AG04450 (cell line): ENCODE data around the gene PWP1. TPM values are rescaled to one million over a fixed set of nuclear protein-coding genes. Genes with fewer than 3 reads are reported as not detected.

Experiments used
- CTCF ChIA-PET: fragments of 300-600, 350-600 bp; formaldehyde crosslinking; extraction: SDS; loops from one replicate; lab custom pipeline; 2022; ENCODE audit warnings: antibody characterized with exemption, inconsistent platforms; lab: Charles Lee
- POLR2A ChIA-PET: fragments of 350-600 bp; formaldehyde crosslinking; extraction: SDS; loops from one replicate; lab custom pipeline; 2021; ENCODE audit warnings: antibody characterized with exemption, inconsistent platforms; lab: Yijun Ruan, JAX
- DNase-seq: peaks from one replicate; pipeline ENCODE4 v3.0.0-alpha.2; 2011; ENCODE audit warnings: low read depth, low spot score
- H3K27ac ChIP-seq: one replicate; pipeline ENCODE4 v1.5.1; 2012; ENCODE audit warnings: low read depth, low read length, control low read depth
- H3K27me3 ChIP-seq: one replicate; pipeline ENCODE4 v1.6.0; 2012; ENCODE audit warnings: low read length; ENCODE audit not compliant: control insufficient read depth, insufficient read depth
- H3K4me3 ChIP-seq: 2 replicates; pipeline ENCODE4 v1.5.1; 2011; ENCODE audit warnings: mild to moderate bottlenecking, low read depth, low read length, control low read depth
- H3K9me3 ChIP-seq: 2 replicates; pipeline ENCODE4 v1.5.1; 2012; ENCODE audit warnings: low read length; ENCODE audit not compliant: control insufficient read depth, insufficient read depth
- polyA plus RNA-seq: library from polyadenylated mRNA; depleted of rRNA; stranded (reverse); fragments of >200 nt; gene quantifications from 2 replicates; pipeline ENCODE4 v1.2.3, GENCODE V29; 2011
- TF ChIP-seq, protein P1 (sequence below): IDR thresholded peaks from 2 replicates; pipeline ENCODE4 v1.5.1; 2011; ENCODE audit warnings: low read depth, low read length, control low read depth, inconsistent platforms

PWP1 gene
- polyA plus RNA-seq, 1 experiment: 115 TPM

DNA sequence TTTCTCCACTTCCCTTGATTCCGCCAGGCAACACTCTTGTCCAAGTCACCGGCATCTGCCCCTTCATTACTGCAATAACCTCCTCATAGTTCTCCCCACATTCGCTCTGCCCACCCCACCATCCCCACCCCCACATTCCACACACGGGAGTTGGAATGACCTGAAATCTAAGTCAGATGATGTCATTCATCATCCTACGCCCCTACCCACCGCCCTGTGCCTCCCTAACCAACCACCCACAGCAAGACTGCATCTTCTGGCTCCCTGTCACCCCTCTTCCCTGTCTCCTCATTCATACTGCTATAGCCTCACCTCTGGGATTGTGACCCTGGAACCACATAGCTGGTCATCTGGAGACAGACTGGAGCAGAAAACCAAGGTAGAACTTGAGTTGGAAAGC, 7.9 kb upstream of the PWP1 start:
- TF ChIP-seq, protein P1, sequence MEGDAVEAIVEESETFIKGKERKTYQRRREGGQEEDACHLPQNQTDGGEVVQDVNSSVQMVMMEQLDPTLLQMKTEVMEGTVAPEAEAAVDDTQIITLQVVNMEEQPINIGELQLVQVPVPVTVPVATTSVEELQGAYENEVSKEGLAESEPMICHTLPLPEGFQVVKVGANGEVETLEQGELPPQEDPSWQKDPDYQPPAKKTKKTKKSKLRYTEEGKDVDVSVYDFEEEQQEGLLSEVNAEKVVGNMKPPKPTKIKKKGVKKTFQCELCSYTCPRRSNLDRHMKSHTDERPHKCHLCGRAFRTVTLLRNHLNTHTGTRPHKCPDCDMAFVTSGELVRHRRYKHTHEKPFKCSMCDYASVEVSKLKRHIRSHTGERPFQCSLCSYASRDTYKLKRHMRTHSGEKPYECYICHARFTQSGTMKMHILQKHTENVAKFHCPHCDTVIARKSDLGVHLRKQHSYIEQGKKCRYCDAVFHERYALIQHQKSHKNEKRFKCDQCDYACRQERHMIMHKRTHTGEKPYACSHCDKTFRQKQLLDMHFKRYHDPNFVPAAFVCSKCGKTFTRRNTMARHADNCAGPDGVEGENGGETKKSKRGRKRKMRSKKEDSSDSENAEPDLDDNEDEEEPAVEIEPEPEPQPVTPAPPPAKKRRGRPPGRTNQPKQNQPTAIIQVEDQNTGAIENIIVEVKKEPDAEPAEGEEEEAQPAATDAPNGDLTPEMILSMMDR: no peak
- Histone ChIP-seq H3K27ac (no peak overlapping the region), H3K4me3 (no peak overlapping the region), H3K27me3 (peaks cover 21% of the 10 kb centered on the region), H3K9me3 (no peaks in the 10 kb centered on the region)
- ChIA-PET CTCF (interaction anchor here (0.5 to 9.2 kb wide), 5 partner anchors 12 to 835 kb away, joined by 3 to 162 read pairs (median 8); no protein-coding TSS in a partner anchor), POLR2A (no interaction called here)
- DNase-seq: no peak

DNA sequence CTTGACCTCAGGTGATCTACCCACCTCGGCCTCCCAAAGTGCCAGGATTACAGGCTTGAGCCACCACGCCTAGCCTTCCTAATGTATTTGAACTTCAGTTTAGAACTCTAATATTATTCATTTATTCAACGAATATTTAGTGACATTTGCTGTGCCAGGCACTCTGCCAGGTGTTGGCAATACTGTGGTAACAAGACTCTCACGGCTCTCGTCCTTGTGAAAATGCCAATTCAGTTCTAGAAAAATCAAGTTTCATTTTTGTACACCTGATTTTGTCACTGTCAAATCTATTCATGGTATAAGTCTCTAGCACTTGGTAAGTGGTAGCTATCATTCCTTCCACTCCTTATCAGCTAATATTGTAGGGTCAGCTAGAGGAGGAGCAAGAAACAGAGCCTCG, 6.3 kb upstream of the PWP1 start:
- H3K9me3 ChIP-seq: no peaks in the 10 kb centered on the region
- DNase-seq: no peak
- CTCF ChIA-PET: interaction anchor here (1.1 to 9.2 kb wide), 3 partner anchors 206 to 587 kb away, joined by 3 to 162 read pairs (median 4); no protein-coding TSS in a partner anchor
- TF ChIP-seq, protein P1: no peak
- POLR2A ChIA-PET: interaction anchor here (1.0 kb wide), 1 partner anchor 131 kb away, joined by 3 read pairs; no protein-coding TSS in a partner anchor
- no peak overlapping the region for H3K4me3 ChIP-seq
- H3K27ac ChIP-seq: no peak overlapping the region
- H3K27me3 ChIP-seq: peaks cover 17% of the 10 kb centered on the region

DNA sequence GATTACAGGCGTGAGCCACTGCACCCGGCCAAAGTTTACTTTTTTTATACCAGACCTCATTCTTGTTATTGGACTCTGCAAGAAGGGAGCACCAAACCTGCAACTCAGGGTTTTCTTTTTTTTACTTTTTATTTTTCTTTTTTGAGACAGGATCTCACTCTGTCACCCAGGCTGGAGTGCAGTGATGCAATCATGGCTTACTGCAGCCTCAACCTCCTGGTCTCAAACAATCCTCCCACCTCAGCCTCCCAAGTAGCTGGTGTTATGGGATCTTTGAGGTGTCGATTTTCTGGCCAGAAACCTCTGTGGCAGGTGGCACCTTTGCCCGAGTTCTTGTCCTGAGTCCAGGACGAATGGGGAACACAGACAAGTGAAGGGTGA, 4.2 kb upstream of the PWP1 start:
- Histone ChIP-seq H3K9me3 (no peaks in the 10 kb centered on the region; the same call in 1 of the 2 replicates), H3K4me3 (no peak overlapping the region), H3K27ac (no peak overlapping the region), H3K27me3 (peaks cover 17% of the 10 kb centered on the region)
- TF ChIP-seq, protein P1: no peak
- DNase-seq: no peak
- ChIA-PET CTCF (interaction anchor here (0.6 kb wide), 1 partner anchor 211 kb away, joined by 3 read pairs; no protein-coding TSS in a partner anchor), POLR2A (no interaction called here)

DNA sequence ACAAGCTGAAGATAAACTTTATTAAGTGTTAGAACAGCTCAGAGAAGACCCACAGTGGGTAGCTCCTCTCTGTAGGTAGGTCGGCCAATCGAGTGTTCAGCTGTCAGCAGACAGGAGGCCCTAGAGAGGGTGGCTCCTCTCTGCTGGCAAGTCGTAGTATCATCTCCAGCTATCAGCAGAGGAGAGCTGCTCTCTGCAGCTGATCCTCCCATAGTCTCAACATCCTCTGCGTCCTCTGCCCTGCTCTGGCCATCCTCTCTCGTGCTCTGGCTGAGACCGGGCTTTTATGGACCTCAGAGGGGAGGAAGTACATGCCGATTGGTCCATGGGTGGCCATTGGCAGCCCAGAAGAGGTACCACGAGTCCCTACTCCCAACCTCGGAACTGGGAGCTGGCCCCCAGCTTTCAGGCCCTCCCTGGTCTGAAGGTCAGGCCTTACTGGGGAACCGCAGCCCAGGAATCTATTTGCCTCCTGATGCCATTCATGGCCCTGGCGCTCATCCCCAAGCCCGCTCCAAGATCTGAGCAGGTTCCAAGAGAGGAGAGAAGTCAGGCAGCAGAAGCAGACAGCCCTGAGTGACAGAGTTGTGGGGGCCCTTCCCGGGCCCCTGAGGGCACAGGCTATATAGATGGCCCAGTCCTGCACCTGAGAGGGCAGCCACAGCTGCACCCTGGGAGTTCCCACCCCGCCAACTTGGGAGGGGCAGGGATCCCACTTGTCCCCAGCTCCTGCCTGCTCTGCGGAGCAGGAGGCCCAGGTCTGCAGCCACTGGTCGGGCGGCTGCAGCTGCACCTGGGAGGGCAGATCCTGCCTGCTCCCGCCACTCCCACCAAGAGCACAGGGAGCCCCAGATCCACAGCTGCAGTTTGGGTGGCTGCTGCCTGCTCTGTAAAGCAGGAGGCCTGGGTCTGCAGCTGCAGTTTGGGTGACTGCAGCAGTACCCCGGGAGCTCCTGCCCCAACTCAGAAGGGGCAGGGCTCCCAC, 3.5 kb upstream of the PWP1 start:
- CTCF ChIA-PET: interaction anchor here (0.6 to 1.4 kb wide), 2 partner anchors 203 to 210 kb away, joined by 3 to 5 read pairs; no protein-coding TSS in a partner anchor
- peaks cover 17% of the 10 kb centered on the region for H3K27me3 ChIP-seq
- TF ChIP-seq, protein P1: no peak
- H3K4me3 ChIP-seq: no peak overlapping the region
- H3K9me3 ChIP-seq: no peaks in the 10 kb centered on the region; the same call in 1 of the 2 replicates
- DNase-seq: no peak
- POLR2A ChIA-PET: no interaction called here
- no peak overlapping the region for H3K27ac ChIP-seq
